Liver (tissue), 9 donors: ENCODE results near the gene SPARC. TPM values are rescaled to one million over a fixed set of nuclear protein-coding genes. Genes with fewer than 3 reads are reported as not detected.
A peak's percentile ranks its signal among the peaks of the same experiment; 100 is the strongest.

Experiments used
- DNase-seq: peaks from one replicate; pipeline ENCODE4 v3.0.0-alpha.2; 2017; ENCODE audit warnings: low spot score
- H3K27ac ChIP-seq, 2 donors: one replicate each; pipeline ENCODE4 v1.7.0; 2013; ENCODE audit warnings: inconsistent platforms in 2 of 2, low read length in 2 of 2, control low read depth in 1 of 2, low read depth in 1 of 2, mild to moderate bottlenecking in 1 of 2
- H3K27me3 ChIP-seq, 4 donors: one replicate each; pipeline versions ENCODE4 v1.6.1 to v1.7.0; 2013; ENCODE audit warnings: low read length in 3 of 4, inconsistent platforms in 1 of 4, mild to moderate bottlenecking in 1 of 4, moderate library complexity in 1 of 4; ENCODE audit not compliant: control insufficient read depth in 4 of 4, insufficient read depth in 4 of 4
- H3K36me3 ChIP-seq, 4 donors: one replicate each; pipeline versions ENCODE4 v1.6.1 to v1.7.0; 2013; ENCODE audit warnings: low read length in 3 of 4, mild to moderate bottlenecking in 3 of 4, low read depth in 1 of 4, moderate library complexity in 1 of 4; ENCODE audit not compliant: control insufficient read depth in 4 of 4, insufficient read depth in 3 of 4
- H3K4me1 ChIP-seq, 4 donors: one replicate each; pipeline versions ENCODE4 v1.6.1 to v1.7.0; 2013; ENCODE audit warnings: low read length in 3 of 4, mild to moderate bottlenecking in 3 of 4, moderate library complexity in 1 of 4; ENCODE audit not compliant: control insufficient read depth in 4 of 4, insufficient read depth in 4 of 4
- H3K4me3 ChIP-seq, 3 donors: one replicate each; pipeline versions ENCODE4 v1.6.1 to v1.7.0; 2013; ENCODE audit warnings: low read length in 3 of 3, control low read depth in 1 of 3, low read depth in 1 of 3, mild to moderate bottlenecking in 1 of 3
- H3K9ac ChIP-seq, 2 donors: one replicate each; pipeline ENCODE4 v1.7.0; 2013; ENCODE audit warnings: low read length in 2 of 2, mild to moderate bottlenecking in 2 of 2, moderate library complexity in 2 of 2, control low read depth in 1 of 2, low read depth in 1 of 2
- H3K9me3 ChIP-seq, 4 donors: one replicate each; pipeline versions ENCODE4 v1.6.1 to v1.7.0; 2013; ENCODE audit warnings: low read length in 3 of 4; ENCODE audit not compliant: control insufficient read depth in 4 of 4
- EGR1 ChIP-seq, 2 donors: IDR thresholded peaks; 2 replicates each; pipeline ENCODE4 v1.6.1; 2016 to 2018; ENCODE audit warnings: antibody characterized with exemption in 2 of 2, low read depth in 2 of 2
- FOXA1 ChIP-seq: IDR thresholded peaks from 2 replicates; pipeline ENCODE4 v1.6.1; 2016; ENCODE audit warnings: antibody characterized with exemption
- HNF4G ChIP-seq: IDR thresholded peaks from 2 replicates; pipeline ENCODE4 v1.6.1; 2016; ENCODE audit warnings: antibody characterized with exemption
- RAD21 ChIP-seq, 2 donors: IDR thresholded peaks; 2 replicates each; pipeline ENCODE4 v1.6.1; 2016; ENCODE audit warnings: antibody characterized with exemption in 2 of 2, mild to moderate bottlenecking in 2 of 2
- RXRA ChIP-seq, 2 donors: IDR thresholded peaks; 2 replicates each; pipeline ENCODE4 v1.6.1; 2017 to 2018; ENCODE audit warnings: antibody characterized with exemption in 2 of 2, mild to moderate bottlenecking in 1 of 2
- SP1 ChIP-seq: IDR thresholded peaks from 2 replicates; pipeline ENCODE4 v1.6.1; 2018; ENCODE audit warnings: antibody characterized with exemption, mild to moderate bottlenecking
- TAF1 ChIP-seq: conservative IDR thresholded peaks from 2 replicates; pipeline ENCODE4 v1.6.1; 2016; ENCODE audit warnings: antibody characterized with exemption, mild to moderate bottlenecking
- YY1 ChIP-seq: IDR thresholded peaks from 2 replicates; pipeline ENCODE4 v1.6.1; 2016; ENCODE audit warnings: antibody characterized with exemption, mild to moderate bottlenecking
- WGBS: extraction: QIAGEN DNeasy Blood & Tissue Kit; methylation state at CpG from one replicate; pipeline ENCODE4 v1.1.7; 2013; 5-methylcytosine and 5-hydroxymethylcytosine counted together
- polyA plus RNA-seq, 2 donors: library from polyadenylated mRNA; stranded (reverse) in 1 of 2; unstranded in 1 of 2; fragments of 200-250 nt in 1 of 2; fragments of >200 nt in 1 of 2; fragmentation: Nextera tagmentation in 1 of 2; extraction: Ambion mirVana in 1 of 2; gene quantifications; one replicate each; pipeline versions ENCODE4 v1.2.1 to v1.2.3, GENCODE V29; 2013 to 2015
- total RNA-seq, 2 donors: library from RNA; depleted of rRNA; stranded (reverse); fragments of >200 nt; gene quantifications; one replicate each; pipeline ENCODE4 v1.2.3, GENCODE V29; 2014
- TF ChIP-seq, protein P1 (sequence below): IDR thresholded peaks from 2 replicates; pipeline ENCODE4 v1.6.1; 2016; ENCODE audit warnings: antibody characterized with exemption
- TF ChIP-seq, protein P2 (sequence below): fragments of 150-350 bp; IDR thresholded peaks from 2 replicates; pipeline ENCODE4 v1.5.1; 2017; ENCODE audit warnings: improper control_type of control experiment, low read depth, low read length; ENCODE audit not compliant: missing input control
- TF ChIP-seq, protein P3 (sequence below): IDR thresholded peaks from 2 replicates; pipeline ENCODE4 v1.6.1; 2016; ENCODE audit warnings: antibody characterized with exemption
- TF ChIP-seq, protein P4 (sequence below): IDR thresholded peaks from 2 replicates; pipeline ENCODE4 v1.6.1; 2016; ENCODE audit warnings: antibody characterized with exemption
- donor health status: healthy.
- donor health status: healthy.
- donor health status: healthy.
- donor health status: healthy.
- donor health status: healthy.

Gene SPARC
- total and polyA plus RNA-seq, 4 donors: 96.6 to 269 (median 110) TPM

GRCh38 chr5:151720215-151720614 is 33.5 kb upstream of the SPARC start:
- Histone ChIP-seq H3K36me3 (no peaks in the 10 kb centered on the region), H3K9ac (no peak overlapping the region), H3K27ac (no peak overlapping the region), H3K27me3 (no peaks in the 10 kb centered on the region), H3K4me3 (no peak overlapping the region), H3K4me1 (no peaks in the 10 kb centered on the region), H3K9me3 (no peaks in the 10 kb centered on the region)
- no peak for TF ChIP-seq YY1
- no peak for DNase-seq
- WGBS: 89% methylated on average over 2 of the region's 2 CpGs

DNA sequence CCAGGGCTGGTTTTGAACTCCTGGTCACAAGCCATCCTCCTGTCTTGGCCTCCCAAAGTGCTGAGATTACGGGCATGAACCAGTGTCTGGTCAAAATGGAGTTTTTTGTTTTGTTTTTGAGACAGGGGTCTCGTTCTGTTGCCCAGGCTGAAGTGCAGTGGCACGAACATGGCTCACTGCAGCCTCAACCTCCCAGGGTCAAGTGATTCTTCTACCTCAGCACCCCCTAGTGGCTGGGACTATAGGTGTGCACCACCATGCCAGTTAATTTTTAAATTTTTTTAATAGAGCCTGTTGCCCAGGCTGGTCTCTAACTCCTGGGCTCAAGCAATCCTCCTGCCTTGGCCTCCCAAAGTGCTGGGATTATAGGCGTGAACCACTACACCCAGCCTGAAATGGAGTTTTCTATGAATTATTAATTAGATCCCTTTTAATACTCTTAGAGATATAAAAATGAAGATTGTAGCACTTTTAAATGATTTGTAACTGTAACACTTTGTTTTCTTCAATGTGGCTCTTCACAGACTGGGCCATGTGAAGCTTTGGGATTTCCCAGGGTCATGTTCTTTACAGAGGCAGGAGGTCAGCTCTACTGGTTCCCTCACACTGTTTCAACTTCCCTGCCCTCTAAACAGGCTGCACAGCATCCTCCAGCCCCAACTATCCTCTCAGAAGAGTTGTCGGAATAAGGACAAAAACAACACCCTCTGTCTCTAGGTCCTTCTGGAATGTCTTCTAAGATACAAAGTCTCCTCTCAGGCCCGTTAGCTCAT is 32.7 kb upstream of the SPARC start:
- 89% methylated on average over 6 of the region's 6 CpGs for WGBS
- H3K27ac ChIP-seq: no peak overlapping the region
- no peaks in the 10 kb centered on the region for H3K27me3 ChIP-seq
- H3K9me3 ChIP-seq: no peaks in the 10 kb centered on the region
- TF ChIP-seq, protein P1, sequence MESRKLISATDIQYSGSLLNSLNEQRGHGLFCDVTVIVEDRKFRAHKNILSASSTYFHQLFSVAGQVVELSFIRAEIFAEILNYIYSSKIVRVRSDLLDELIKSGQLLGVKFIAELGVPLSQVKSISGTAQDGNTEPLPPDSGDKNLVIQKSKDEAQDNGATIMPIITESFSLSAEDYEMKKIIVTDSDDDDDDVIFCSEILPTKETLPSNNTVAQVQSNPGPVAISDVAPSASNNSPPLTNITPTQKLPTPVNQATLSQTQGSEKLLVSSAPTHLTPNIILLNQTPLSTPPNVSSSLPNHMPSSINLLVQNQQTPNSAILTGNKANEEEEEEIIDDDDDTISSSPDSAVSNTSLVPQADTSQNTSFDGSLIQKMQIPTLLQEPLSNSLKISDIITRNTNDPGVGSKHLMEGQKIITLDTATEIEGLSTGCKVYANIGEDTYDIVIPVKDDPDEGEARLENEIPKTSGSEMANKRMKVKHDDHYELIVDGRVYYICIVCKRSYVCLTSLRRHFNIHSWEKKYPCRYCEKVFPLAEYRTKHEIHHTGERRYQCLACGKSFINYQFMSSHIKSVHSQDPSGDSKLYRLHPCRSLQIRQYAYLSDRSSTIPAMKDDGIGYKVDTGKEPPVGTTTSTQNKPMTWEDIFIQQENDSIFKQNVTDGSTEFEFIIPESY: no peak
- TF ChIP-seq, protein P2, sequence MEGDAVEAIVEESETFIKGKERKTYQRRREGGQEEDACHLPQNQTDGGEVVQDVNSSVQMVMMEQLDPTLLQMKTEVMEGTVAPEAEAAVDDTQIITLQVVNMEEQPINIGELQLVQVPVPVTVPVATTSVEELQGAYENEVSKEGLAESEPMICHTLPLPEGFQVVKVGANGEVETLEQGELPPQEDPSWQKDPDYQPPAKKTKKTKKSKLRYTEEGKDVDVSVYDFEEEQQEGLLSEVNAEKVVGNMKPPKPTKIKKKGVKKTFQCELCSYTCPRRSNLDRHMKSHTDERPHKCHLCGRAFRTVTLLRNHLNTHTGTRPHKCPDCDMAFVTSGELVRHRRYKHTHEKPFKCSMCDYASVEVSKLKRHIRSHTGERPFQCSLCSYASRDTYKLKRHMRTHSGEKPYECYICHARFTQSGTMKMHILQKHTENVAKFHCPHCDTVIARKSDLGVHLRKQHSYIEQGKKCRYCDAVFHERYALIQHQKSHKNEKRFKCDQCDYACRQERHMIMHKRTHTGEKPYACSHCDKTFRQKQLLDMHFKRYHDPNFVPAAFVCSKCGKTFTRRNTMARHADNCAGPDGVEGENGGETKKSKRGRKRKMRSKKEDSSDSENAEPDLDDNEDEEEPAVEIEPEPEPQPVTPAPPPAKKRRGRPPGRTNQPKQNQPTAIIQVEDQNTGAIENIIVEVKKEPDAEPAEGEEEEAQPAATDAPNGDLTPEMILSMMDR: peak; percentile 17
- peak in 1 of 2 donors; percentile 60 for TF ChIP-seq RAD21 (IDR thresholded peaks at IDR 0.05)
- no peaks in the 10 kb centered on the region for H3K36me3 ChIP-seq
- H3K4me3 ChIP-seq: no peak overlapping the region
- DNase-seq: no peak
- H3K9ac ChIP-seq: no peak overlapping the region
- no peaks in the 10 kb centered on the region for H3K4me1 ChIP-seq

DNA sequence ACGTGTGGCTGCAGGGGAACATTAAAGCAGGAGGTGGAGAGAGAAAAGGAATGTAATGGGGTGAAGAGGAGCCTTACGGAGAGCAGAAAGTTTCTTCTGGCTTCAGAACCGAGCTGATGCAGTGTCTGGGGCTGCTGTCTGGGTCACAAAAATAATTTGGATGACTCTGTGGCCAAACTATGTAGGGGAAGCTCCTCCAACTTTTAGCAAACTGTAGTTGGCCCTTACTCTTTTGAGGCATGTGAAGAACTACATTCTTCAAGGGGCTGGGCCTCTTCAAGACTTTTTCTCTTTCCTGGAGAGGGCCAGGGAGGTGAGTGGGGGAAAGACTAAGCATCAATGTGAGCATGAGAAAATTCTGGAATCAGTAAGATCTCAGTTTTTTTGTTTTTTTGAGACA is 31.9 kb upstream of the SPARC start:
- DNase-seq: no peak
- no peak overlapping the region for H3K4me3 ChIP-seq
- no peak for TF ChIP-seq TAF1
- TF ChIP-seq RXRA (IDR thresholded peaks at IDR 0.05): peak in 1 of 2 donors; percentile 6
- H3K4me1 ChIP-seq: no peaks in the 10 kb centered on the region
- no peak overlapping the region for H3K27ac ChIP-seq
- H3K27me3 ChIP-seq: no peaks in the 10 kb centered on the region
- no peaks in the 10 kb centered on the region for H3K36me3 ChIP-seq
- 78% methylated on average over 3 of the region's 3 CpGs for WGBS
- H3K9me3 ChIP-seq: no peaks in the 10 kb centered on the region
- H3K9ac ChIP-seq: no peak overlapping the region

- TF ChIP-seq, protein P3, sequence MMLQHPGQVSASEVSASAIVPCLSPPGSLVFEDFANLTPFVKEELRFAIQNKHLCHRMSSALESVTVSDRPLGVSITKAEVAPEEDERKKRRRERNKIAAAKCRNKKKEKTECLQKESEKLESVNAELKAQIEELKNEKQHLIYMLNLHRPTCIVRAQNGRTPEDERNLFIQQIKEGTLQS: no peak
- no peak for TF ChIP-seq EGR1 (IDR thresholded peaks at IDR 0.05; ENCODE audit: low read depth in 2 of 2)
- TF ChIP-seq FOXA1: no peak
- no peak for TF ChIP-seq SP1
- TF ChIP-seq RXRA (IDR thresholded peaks at IDR 0.05): no peak
- no peak for TF ChIP-seq TAF1
- TF ChIP-seq, protein P4, sequence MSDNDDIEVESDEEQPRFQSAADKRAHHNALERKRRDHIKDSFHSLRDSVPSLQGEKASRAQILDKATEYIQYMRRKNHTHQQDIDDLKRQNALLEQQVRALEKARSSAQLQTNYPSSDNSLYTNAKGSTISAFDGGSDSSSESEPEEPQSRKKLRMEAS: no peak
- no peak for TF ChIP-seq HNF4G
- no peaks in the 10 kb centered on the region for H3K36me3 ChIP-seq
- no peaks in the 10 kb centered on the region for H3K4me1 ChIP-seq
- H3K27ac ChIP-seq: no peak overlapping the region
- H3K27me3 ChIP-seq: no peaks in the 10 kb centered on the region
- no peak for DNase-seq
- WGBS: 73% methylated on average over 2 of the region's 2 CpGs
- no peak overlapping the region for H3K9ac ChIP-seq
- no peak overlapping the region for H3K4me3 ChIP-seq
- no peaks in the 10 kb centered on the region for H3K9me3 ChIP-seq
These were observed 31.4 kb upstream of the SPARC start for GRCh38 chr5:151718153-151718552.
